ENCODE results near the gene AUTS2. TPM values are rescaled to one million over a fixed set of nuclear protein-coding genes. Genes with fewer than 3 reads are reported as not detected.

Gene AUTS2
- total and polyA plus RNA-seq, 9 of the 15 experiments (the other 6 are each of a cell fraction or from before 2014, with no cell fraction given), result 0.58 TPM; not detected in 8

GRCh38 chr7:70214071-70214470 is 615.8 kb downstream of the AUTS2 start (continued):
- TF ChIP-seq ZNF518B (CRISPR knock-in tag; IDR thresholded peaks at IDR 0.05) (no peak), ID3 (CRISPR knock-in tag; IDR thresholded peaks at IDR 0.05) (no peak), ID3 (tag; IDR thresholded peaks at IDR 0.05) (no peak), NFRKB (IDR thresholded peaks at IDR 0.05; ENCODE audit: low read depth) (no peak), ZNF24 (IDR thresholded peaks at IDR 0.05) (no peak)
- TF ChIP-seq, protein P1, sequence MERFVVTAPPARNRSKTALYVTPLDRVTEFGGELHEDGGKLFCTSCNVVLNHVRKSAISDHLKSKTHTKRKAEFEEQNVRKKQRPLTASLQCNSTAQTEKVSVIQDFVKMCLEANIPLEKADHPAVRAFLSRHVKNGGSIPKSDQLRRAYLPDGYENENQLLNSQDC (CRISPR knock-in tag; IDR thresholded peaks at IDR 0.05), result no peak

- DNase-seq (ENCODE audit: extremely low read depth in 1 of 4, low spot score in 3 of 4), result no peak
- H2AFZ ChIP-seq (ENCODE audit: low read depth, low read length), result no peak overlapping the region
- no peaks in the 10 kb centered on the region for H3K27me3 ChIP-seq (ENCODE audit: control insufficient read depth in 2 of 2, insufficient read depth in 2 of 2, low read length in 2 of 2)
- no peak for FAIRE-seq
- TF ChIP-seq, protein P2, sequence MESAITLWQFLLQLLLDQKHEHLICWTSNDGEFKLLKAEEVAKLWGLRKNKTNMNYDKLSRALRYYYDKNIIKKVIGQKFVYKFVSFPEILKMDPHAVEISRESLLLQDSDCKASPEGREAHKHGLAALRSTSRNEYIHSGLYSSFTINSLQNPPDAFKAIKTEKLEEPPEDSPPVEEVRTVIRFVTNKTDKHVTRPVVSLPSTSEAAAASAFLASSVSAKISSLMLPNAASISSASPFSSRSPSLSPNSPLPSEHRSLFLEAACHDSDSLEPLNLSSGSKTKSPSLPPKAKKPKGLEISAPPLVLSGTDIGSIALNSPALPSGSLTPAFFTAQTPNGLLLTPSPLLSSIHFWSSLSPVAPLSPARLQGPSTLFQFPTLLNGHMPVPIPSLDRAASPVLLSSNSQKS (CRISPR knock-in tag; IDR thresholded peaks at IDR 0.05), result no peak
- TF ChIP-seq WHSC1 (IDR thresholded peaks at IDR 0.05; ENCODE audit: low read length) (no peak), ATF3 (IDR thresholded peaks at IDR 0.05) (peak; percentile 50), ATF3 (CRISPR knock-in tag; conservative IDR thresholded peaks at IDR 0.05) (no peak), NELFE (IDR thresholded peaks at IDR 0.05; ENCODE audit: insufficient read depth, insufficient read length) (no peak), RB1 (IDR thresholded peaks at IDR 0.05; ENCODE audit: low read depth) (no peak), CEBPB (tag; IDR thresholded peaks at IDR 0.05) (0 out of 2 replicates have a peak, but pooled peaks have one; percentile 18), BHLHE40 (IDR thresholded peaks at IDR 0.05; ENCODE audit: low read length) (no peak), PPARD (CRISPR knock-in tag; IDR thresholded peaks at IDR 0.05) (no peak)
- H4K20me1 ChIP-seq (replicated peaks; ENCODE audit: control insufficient read depth, insufficient read depth, low read length), result no peaks in the 10 kb centered on the region
- H3K79me2 ChIP-seq (ENCODE audit: control insufficient read depth, insufficient read depth, low read length), result no peaks in the 10 kb centered on the region
- 0% methylated on average over 1 of the region's 1 CpG for WGBS (ENCODE audit: insufficient coverage, low coverage, missing lambda C conversion rate)
- no peaks in the 10 kb centered on the region for H3K36me3 ChIP-seq (ENCODE audit: control insufficient read depth, insufficient read depth, low read length)
- no peak overlapping the region for H3K9ac ChIP-seq (ENCODE audit: insufficient read depth in 1 of 2, low read depth in 2 of 2, low read length in 2 of 2)
- no peaks in the 10 kb centered on the region for H3K9me1 ChIP-seq (ENCODE audit: control insufficient read depth, insufficient read depth, low read length)
- no peak overlapping the region for H3K4me2 ChIP-seq (ENCODE audit: insufficient read depth, low read length)
- ChIA-PET CTCF (ENCODE audit: low intra/inter-chr PET ratio) (no interaction called here), POLR2A (no interaction called here)
- no peaks in the 10 kb centered on the region for H3K4me1 ChIP-seq (replicated peaks in 1 of 2; ENCODE audit: control insufficient read depth in 2 of 2, insufficient read depth in 2 of 2, low read length in 2 of 2)
- no peak overlapping the region for H3K4me3 ChIP-seq
- H3K9me3 ChIP-seq (replicated peaks; ENCODE audit: control insufficient read depth, insufficient read depth, low read depth, low read length), result no peaks in the 10 kb centered on the region
- H3K27ac ChIP-seq (ENCODE audit: extremely low read depth, low read depth, low read length), result no peak overlapping the region
- no TSS peak for BruUV-seq (replicated peaks)
- in situ Hi-C loops (cut with MboI) (no loop called here), intact Hi-C loops (cut with micrococcal nuclease) (no loop called here)
- ATAC-seq, result no peak
Measured at GRCh38 chr7:70215491-70215890, 617.2 kb downstream of the AUTS2 start.
